Activated T-cell treated with anti-CD3 and anti-CD28 coated beads for 4 hours (primary cell): Measurements from ENCODE around the gene TRIM49C.
"Not testable (repeated sequence)": the region's sequence is repeated elsewhere in the genome, so short reads cannot be mapped to it uniquely, and the experiment has no call there.

Experiments
- DNase-seq: peaks from one replicate; pipeline ENCODE4 v3.0.0-alpha.2; 2020

The TRIM49C gene

GRCh38 chr11:90030806-90031205 lies at the start of gene TRIM49C:
TRIM49C (plus strand) TSS chr11:90031106; CDS start chr11:90035212, 4,106 bp downstream.
- DNase-seq: not testable (repeated sequence)

GRCh38 chr11:90024184-90024583 lies 6.7 kb upstream of the TRIM49C start:
- DNase-seq: not testable (repeated sequence)

GRCh38 chr11:90051591-90052209 lies 20.8 kb downstream of the TRIM49C start:
- not testable (repeated sequence) for DNase-seq

- not testable (repeated sequence) for DNase-seq
Measured at GRCh38 chr11:90052311-90052710, 21.4 kb downstream of the TRIM49C start.

GRCh38 chr11:90053545-90053944 lies 22.6 kb downstream of the TRIM49C start:
- DNase-seq: not testable (repeated sequence)

- DNase-seq: not testable (repeated sequence)
Measured at GRCh38 chr11:90085650-90086049, 54.7 kb downstream of the TRIM49C start, which contains the start of gene UBTFL1. UBTFL1 (plus strand) TSS chr11:90085950; CDS start chr11:90085950, 0 bp downstream.

GRCh38 chr11:90088731-90089130 lies 57.8 kb downstream of the TRIM49C start:
- DNase-seq: not testable (repeated sequence)
